Sigmoid colon (tissue), 4 donors: ENCODE results near the gene LBR.

Experiments
- CTCF ChIP-seq, 4 experiments: fragments of 450-650 bp in 3 of 4; fragments of 200-600 bp in 1 of 4; IDR thresholded peaks; one replicate each; pipeline ENCODE4 v1.5.1; 2016 to 2019; ENCODE audit warnings: antibody characterized with exemption in 4 of 4, mild to moderate bottlenecking in 3 of 4, moderate library complexity in 2 of 4
- POLR2A ChIP-seq, 2 donors: fragments of 450-650 bp; IDR thresholded peaks; one replicate each; pipeline ENCODE4 v1.6.1; 2016; ENCODE audit warnings: antibody characterized with exemption in 2 of 2, mild to moderate bottlenecking in 2 of 2, moderate library complexity in 2 of 2
- POLR2AphosphoS5 ChIP-seq, 4 donors: sonication (generic); formaldehyde crosslinking; IDR thresholded peaks; one replicate each; pipeline ENCODE4 v1.6.1; 2017; ENCODE audit warnings: antibody characterized with exemption in 4 of 4

DNA sequence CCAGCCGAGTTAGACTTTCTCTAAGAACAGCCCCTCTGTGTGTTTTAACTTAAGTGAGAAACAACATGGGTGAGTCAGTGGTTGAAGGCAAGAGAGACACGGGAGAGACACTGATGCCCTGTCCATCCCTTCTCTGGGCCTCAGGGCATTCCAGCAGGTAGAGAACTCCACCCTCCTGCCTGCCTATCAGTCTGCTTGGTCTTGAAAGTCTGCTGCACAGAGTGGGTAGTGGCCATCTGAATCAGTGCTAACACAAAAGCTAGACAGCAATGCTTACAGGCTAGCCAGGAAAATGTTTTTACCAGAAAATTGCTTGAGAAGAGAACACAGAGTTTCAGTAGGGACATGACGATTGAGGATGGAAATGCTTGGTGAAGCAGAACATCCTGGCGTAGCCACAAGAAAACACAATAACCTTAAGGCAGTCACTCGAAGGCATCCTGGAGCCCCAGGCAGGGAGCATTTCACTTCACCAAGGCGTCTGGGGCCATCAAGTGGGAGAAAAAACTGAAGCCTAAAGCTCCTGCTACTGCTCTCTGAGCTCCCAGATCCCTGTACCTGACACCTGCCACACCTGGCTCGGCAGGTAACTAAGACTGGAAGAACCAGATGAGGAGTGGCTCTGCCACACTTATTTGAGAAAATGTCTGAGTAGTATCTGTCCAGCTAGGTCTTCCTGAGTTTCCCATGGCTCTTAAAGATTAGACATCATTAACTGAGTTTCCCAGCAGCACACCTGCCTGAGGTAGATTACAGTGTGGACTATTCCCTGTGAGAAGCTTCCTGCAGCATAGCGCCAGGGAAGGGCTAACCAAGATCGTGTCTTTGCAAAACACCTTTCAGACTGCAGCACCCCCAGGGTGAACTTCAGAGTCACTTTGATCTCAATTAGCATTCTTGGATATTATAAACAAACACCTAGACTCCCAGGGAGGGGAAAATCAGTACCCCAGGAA is 18.1 kb upstream of the LBR start:
- TF ChIP-seq CTCF (IDR thresholded peaks at IDR 0.05) = no peak
- TF ChIP-seq POLR2AphosphoS5 (IDR thresholded peaks at IDR 0.05) = peak; percentile 56 to 81 (median 70)
- peak in 1 of 2 donors; percentile 16 for TF ChIP-seq POLR2A (IDR thresholded peaks at IDR 0.05)
